ENCODE results near the gene RXRG. TPM values are rescaled to one million over a fixed set of nuclear protein-coding genes. Genes with fewer than 3 reads are reported as not detected.

Gene RXRG
- polyA plus RNA-seq, 1 donor from 2014 or later: 0.78 TPM

DNA sequence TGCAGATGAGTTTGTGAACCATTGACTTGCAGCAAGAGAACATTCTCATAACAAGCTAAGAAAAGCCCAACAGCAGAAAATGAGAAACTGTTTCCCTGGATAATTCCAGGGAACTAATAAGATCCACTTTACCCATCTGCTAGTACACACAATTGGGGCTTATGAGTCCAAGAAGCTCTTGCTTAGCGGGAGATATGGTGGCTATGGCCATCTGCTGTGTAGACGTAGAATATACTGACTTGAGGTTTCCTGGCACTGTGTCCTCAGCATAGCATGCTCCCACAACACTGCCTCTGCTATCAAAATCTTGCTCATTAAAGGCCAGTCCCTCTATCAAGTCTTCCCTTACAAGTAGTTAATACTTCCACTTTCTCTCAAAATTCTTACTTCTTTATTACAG, 6.8 kb upstream of the RXRG start:
- H3K4me2 ChIP-seq (ENCODE audit: low read length): no peak overlapping the region
- no peaks in the 10 kb centered on the region for H3K9me2 ChIP-seq (ENCODE audit: insufficient read depth, low read length)
- no peak overlapping the region for H2AFZ ChIP-seq (ENCODE audit: low read depth, low read length)
- H3F3A ChIP-seq (ENCODE audit: insufficient read depth, low read length, poor library complexity, severe bottlenecking): no peaks in the 10 kb centered on the region
- no peak overlapping the region for H3K4me3 ChIP-seq (ENCODE audit: low read length)
- no peak overlapping the region for H3K27ac ChIP-seq (ENCODE audit: low read length)
- H3K9ac ChIP-seq (ENCODE audit: low read length): no peak overlapping the region
- no peaks in the 10 kb centered on the region for H3K27me3 ChIP-seq (ENCODE audit: insufficient read depth, low read depth, low read length)
- no peaks in the 10 kb centered on the region for H4K20me1 ChIP-seq (ENCODE audit: insufficient read depth)
- TF ChIP-seq TAF1 (IDR thresholded peaks at IDR 0.05; ENCODE audit: low read depth) (no peak), EZH2 (IDR thresholded peaks at IDR 0.05; ENCODE audit: borderline replicate concordance, insufficient read depth, low read length, poor library complexity, severe bottlenecking) (no peak), MXI1 (conservative IDR thresholded peaks at IDR 0.05; ENCODE audit: poor library complexity, severe bottlenecking) (no peak), POLR2AphosphoS5 (IDR thresholded peaks at IDR 0.05) (no peak), SMC3 (conservative IDR thresholded peaks at IDR 0.05; ENCODE audit: poor library complexity) (no peak), EP300 (conservative IDR thresholded peaks at IDR 0.05; ENCODE audit: poor library complexity, severe bottlenecking) (no peak), RAD21 (conservative IDR thresholded peaks at IDR 0.05) (no peak)
- TF ChIP-seq, protein P1, sequence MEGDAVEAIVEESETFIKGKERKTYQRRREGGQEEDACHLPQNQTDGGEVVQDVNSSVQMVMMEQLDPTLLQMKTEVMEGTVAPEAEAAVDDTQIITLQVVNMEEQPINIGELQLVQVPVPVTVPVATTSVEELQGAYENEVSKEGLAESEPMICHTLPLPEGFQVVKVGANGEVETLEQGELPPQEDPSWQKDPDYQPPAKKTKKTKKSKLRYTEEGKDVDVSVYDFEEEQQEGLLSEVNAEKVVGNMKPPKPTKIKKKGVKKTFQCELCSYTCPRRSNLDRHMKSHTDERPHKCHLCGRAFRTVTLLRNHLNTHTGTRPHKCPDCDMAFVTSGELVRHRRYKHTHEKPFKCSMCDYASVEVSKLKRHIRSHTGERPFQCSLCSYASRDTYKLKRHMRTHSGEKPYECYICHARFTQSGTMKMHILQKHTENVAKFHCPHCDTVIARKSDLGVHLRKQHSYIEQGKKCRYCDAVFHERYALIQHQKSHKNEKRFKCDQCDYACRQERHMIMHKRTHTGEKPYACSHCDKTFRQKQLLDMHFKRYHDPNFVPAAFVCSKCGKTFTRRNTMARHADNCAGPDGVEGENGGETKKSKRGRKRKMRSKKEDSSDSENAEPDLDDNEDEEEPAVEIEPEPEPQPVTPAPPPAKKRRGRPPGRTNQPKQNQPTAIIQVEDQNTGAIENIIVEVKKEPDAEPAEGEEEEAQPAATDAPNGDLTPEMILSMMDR (IDR thresholded peaks at IDR 0.05; ENCODE audit: poor library complexity, severe bottlenecking): no peak
- TF ChIP-seq, protein P2, sequence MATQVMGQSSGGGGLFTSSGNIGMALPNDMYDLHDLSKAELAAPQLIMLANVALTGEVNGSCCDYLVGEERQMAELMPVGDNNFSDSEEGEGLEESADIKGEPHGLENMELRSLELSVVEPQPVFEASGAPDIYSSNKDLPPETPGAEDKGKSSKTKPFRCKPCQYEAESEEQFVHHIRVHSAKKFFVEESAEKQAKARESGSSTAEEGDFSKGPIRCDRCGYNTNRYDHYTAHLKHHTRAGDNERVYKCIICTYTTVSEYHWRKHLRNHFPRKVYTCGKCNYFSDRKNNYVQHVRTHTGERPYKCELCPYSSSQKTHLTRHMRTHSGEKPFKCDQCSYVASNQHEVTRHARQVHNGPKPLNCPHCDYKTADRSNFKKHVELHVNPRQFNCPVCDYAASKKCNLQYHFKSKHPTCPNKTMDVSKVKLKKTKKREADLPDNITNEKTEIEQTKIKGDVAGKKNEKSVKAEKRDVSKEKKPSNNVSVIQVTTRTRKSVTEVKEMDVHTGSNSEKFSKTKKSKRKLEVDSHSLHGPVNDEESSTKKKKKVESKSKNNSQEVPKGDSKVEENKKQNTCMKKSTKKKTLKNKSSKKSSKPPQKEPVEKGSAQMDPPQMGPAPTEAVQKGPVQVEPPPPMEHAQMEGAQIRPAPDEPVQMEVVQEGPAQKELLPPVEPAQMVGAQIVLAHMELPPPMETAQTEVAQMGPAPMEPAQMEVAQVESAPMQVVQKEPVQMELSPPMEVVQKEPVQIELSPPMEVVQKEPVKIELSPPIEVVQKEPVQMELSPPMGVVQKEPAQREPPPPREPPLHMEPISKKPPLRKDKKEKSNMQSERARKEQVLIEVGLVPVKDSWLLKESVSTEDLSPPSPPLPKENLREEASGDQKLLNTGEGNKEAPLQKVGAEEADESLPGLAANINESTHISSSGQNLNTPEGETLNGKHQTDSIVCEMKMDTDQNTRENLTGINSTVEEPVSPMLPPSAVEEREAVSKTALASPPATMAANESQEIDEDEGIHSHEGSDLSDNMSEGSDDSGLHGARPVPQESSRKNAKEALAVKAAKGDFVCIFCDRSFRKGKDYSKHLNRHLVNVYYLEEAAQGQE (IDR thresholded peaks at IDR 0.05; ENCODE audit: borderline replicate concordance): no peak
- H3K9me3 ChIP-seq (ENCODE audit: low read length): no peaks in the 10 kb centered on the region
- no peaks in the 10 kb centered on the region for H3K79me2 ChIP-seq (replicated peaks; ENCODE audit: insufficient read depth, low read length)
- no peaks in the 10 kb centered on the region for H3K36me3 ChIP-seq (ENCODE audit: insufficient read depth, low read length)

DNA sequence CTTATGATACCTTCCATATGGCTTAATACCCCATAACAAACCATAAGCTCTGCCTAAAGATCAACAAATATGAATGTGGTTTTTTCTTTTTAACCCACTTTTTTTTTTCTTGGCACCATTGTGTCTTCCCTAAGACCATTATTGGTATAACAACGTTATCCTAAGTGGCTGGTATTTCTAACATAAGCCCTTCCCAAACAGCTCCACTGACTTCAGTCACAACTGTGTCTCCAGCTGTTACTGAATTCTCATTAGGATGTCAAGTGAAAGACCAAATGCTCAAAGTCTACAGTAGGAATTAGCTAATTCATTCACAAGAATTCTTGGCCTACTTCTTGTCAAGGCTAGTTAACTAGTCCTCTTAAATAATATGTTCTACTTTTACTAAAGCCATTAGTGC, 4.2 kb upstream of the RXRG start:
- Histone ChIP-seq H3K27me3 (ENCODE audit: insufficient read depth, low read depth, low read length) (peaks cover under 1% of the 10 kb centered on the region), H3K9me2 (ENCODE audit: insufficient read depth, low read length) (no peaks in the 10 kb centered on the region), H3F3A (ENCODE audit: insufficient read depth, low read length, poor library complexity, severe bottlenecking) (no peaks in the 10 kb centered on the region), H2AFZ (ENCODE audit: low read depth, low read length) (no peak overlapping the region), H3K4me2 (ENCODE audit: low read length) (no peak overlapping the region), H3K36me3 (ENCODE audit: insufficient read depth, low read length) (no peaks in the 10 kb centered on the region), H3K9me3 (ENCODE audit: low read length) (no peaks in the 10 kb centered on the region), H3K9ac (ENCODE audit: low read length) (no peak overlapping the region), H3K27ac (ENCODE audit: low read length) (no peak overlapping the region), H3K4me3 (ENCODE audit: low read length) (no peak overlapping the region), H4K20me1 (ENCODE audit: insufficient read depth) (no peaks in the 10 kb centered on the region), H3K79me2 (replicated peaks; ENCODE audit: insufficient read depth, low read length) (no peaks in the 10 kb centered on the region)
- TF ChIP-seq POLR2AphosphoS5 (IDR thresholded peaks at IDR 0.05) (no peak), MXI1 (conservative IDR thresholded peaks at IDR 0.05; ENCODE audit: poor library complexity, severe bottlenecking) (no peak), RAD21 (conservative IDR thresholded peaks at IDR 0.05) (no peak), TAF1 (IDR thresholded peaks at IDR 0.05; ENCODE audit: low read depth) (no peak)
- TF ChIP-seq, protein P2 (IDR thresholded peaks at IDR 0.05; ENCODE audit: borderline replicate concordance): no peak
- TF ChIP-seq, protein P1 (IDR thresholded peaks at IDR 0.05; ENCODE audit: poor library complexity, severe bottlenecking): no peak
